GM12875 (cell line): ENCODE data around the gene FAAP20.

Experiments used
- H3K4me3 ChIP-seq: one replicate; pipeline ENCODE4 v1.5.1; 2011; ENCODE audit warnings: low read depth, low read length, control low read depth
- TF ChIP-seq, protein P1 (sequence below): IDR thresholded peaks from 2 replicates; pipeline ENCODE4 v1.5.1; 2011; ENCODE audit warnings: low read depth, mild to moderate bottlenecking, control low read depth, inconsistent platforms, low read length, moderate library complexity, borderline replicate concordance; ENCODE audit not compliant: insufficient read depth

The FAAP20 gene

GRCh38 chr1:2146836-2147517 is 47.6 kb downstream of the FAAP20 start:
- TF ChIP-seq, protein P1, sequence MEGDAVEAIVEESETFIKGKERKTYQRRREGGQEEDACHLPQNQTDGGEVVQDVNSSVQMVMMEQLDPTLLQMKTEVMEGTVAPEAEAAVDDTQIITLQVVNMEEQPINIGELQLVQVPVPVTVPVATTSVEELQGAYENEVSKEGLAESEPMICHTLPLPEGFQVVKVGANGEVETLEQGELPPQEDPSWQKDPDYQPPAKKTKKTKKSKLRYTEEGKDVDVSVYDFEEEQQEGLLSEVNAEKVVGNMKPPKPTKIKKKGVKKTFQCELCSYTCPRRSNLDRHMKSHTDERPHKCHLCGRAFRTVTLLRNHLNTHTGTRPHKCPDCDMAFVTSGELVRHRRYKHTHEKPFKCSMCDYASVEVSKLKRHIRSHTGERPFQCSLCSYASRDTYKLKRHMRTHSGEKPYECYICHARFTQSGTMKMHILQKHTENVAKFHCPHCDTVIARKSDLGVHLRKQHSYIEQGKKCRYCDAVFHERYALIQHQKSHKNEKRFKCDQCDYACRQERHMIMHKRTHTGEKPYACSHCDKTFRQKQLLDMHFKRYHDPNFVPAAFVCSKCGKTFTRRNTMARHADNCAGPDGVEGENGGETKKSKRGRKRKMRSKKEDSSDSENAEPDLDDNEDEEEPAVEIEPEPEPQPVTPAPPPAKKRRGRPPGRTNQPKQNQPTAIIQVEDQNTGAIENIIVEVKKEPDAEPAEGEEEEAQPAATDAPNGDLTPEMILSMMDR = no peak
- no peak overlapping the region for H3K4me3 ChIP-seq

DNA sequence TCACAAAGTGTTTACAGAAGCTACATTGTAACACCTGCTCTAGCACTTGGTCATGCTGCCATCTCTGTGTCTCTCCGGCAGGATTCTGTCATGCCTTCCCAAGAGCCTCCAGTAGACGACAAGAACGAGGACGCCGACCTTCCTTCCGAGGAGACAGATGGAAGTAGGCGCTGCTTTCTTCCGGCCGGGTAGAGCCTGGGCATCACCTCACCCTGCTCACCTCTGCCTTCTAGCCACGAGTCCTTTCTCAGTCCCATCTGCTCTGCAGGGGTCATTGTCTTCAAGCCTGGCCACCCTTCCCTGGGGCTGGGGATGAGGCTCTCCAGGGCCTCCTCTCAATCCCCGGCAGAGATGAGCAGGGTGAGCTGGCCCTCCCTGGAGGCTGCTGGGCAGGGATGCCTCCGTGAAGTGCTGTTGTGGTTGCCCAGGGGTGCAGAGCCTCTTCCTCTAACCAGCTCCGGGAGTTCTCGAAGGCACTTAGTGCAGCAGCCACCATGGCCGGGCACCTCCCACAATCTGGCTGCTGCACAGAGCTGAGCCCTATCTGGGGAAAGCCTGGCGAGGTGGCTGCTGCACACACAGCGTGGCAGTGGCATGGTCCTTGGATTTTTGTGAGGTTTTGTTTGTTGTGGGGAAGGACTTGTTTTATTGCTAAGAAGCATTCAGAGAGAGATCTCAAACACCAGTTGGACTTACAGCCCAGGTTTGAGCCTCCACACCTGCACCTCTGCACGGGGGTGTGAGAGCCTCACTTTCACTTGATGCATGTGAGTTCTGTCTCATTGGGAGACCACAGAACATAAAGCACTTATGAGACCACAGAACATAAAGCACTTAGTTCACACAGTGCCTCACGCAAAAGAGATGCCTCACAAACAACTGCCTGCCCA is 48.4 kb downstream of the FAAP20 start:
- TF ChIP-seq, protein P1 = no peak
- no peak overlapping the region for H3K4me3 ChIP-seq

DNA sequence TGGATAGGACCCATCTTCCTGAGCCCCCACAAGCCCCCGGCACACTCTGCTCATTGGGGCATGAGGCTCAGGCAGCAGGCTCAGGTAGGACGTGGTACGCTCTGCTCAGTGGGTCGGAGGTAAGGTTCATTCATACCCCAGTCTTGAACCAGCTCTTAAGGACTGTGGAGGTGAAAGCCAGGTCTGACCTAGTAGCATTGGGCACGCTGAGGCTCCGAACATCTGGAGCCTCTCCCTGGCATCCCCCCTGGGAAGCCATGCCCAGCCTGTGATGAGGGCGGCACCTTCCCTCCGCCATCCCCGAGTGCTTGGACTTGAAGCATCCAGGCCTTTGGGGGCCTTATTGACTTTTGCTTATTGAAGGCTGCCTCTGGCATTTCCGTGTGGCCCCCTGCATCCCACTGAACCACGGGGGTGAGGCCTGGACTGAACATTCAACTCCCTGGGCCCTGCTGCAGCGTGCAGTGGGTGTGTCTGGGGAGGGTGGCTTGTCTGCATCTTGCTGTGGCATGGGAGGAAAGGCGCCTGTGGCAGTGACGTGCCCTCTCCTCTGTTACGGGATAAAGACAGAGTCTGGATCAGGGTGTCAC is 50.0 kb downstream of the FAAP20 start:
- TF ChIP-seq, protein P1 = no peak

GRCh38 chr1:2143814-2144500 is 50.6 kb downstream of the FAAP20 start:
- TF ChIP-seq, protein P1 = no peak
- no peak overlapping the region for H3K4me3 ChIP-seq

More for the DNA sequence above, 50.0 kb downstream of the FAAP20 start:
- H3K4me3 ChIP-seq = no peak overlapping the region

GRCh38 chr1:2141025-2141424 is 53.5 kb downstream of the FAAP20 start:
- TF ChIP-seq, protein P1 = no peak

More at GRCh38 chr1:2141025-2141424, 53.5 kb downstream of the FAAP20 start:
- no peak overlapping the region for H3K4me3 ChIP-seq
